Measurements from ENCODE around the gene NR4A1.

NR4A1 gene

DNA sequence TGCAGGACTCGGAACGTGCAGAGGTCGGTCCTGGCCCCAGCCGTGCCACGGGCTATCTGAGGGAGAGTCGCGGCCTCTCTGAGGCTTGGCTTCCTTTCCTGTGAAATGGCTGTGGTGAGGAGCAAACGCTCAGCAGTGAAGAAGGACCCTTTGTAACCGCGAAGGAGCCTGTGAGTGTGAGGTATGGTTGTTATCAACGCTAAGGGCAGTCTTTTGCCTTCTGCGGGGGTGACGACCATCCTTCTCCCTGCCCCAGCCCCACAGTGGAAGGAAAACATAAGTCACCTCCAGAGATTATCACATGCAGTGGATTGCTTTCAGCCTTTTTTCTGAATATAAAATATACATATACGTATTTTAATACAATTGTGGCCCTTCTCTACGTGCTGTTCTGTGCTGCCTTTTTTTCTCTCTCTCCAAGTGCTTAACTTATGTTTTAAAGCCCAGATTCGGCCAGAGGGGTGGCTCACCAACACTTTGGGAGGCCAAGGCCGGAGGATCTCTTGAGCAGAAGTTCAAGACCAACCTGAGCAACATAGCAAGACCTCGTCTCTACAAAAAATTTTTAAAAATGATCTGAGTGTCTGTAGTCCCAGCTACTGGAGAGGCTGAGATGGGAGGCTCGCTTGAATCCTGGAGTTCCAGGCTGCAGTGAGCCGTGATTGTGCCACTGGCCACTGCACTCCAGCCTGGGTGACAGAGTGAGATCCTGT is 27.1 kb upstream of the NR4A1 start:
- peaks cover 9% of the 10 kb centered on the region for H3K4me1 ChIP-seq (ENCODE audit: insufficient read depth, low read length)
- peaks cover 9% of the 10 kb centered on the region for H3K27me3 ChIP-seq (ENCODE audit: insufficient read depth, low read length)
- H2AFZ ChIP-seq (ENCODE audit: low read depth, low read length) = peak overlapping the region; percentile 31
- no peaks in the 10 kb centered on the region for H3K36me3 ChIP-seq (ENCODE audit: insufficient read depth, low read length)
- no peaks in the 10 kb centered on the region for H3K9me3 ChIP-seq (ENCODE audit: low read length)
- peak overlapping the region; percentile 44 for H3K4me3 ChIP-seq (ENCODE audit: low read length)

DNA sequence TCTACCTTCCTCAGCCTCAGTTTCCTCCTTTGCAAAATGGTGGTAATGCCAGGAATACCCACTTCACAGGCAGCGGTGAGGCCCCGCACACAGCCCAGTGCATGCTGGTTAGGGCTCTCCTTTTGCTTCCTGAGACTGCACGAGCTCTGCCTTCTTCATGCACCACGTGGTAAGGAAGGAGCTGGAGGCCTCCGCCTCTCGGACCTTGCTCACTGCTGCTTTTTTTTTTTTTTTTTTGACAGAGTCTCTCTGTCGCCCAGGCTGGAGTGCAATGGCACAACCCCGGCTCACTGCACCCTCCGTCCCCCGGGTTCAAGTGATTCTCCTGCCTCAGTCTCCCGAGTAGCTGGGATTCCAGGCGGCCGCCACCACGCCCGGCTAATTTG is 26.4 kb upstream of the NR4A1 start:
- Histone ChIP-seq H3K36me3 (ENCODE audit: insufficient read depth, low read length) (no peaks in the 10 kb centered on the region), H3K4me1 (ENCODE audit: insufficient read depth, low read length) (peaks cover 16% of the 10 kb centered on the region), H3K4me3 (ENCODE audit: low read length) (no peak overlapping the region), H2AFZ (ENCODE audit: low read depth, low read length) (no peak overlapping the region), H3K27me3 (ENCODE audit: insufficient read depth, low read length) (peaks cover 9% of the 10 kb centered on the region), H3K9me3 (ENCODE audit: low read length) (no peaks in the 10 kb centered on the region)

DNA sequence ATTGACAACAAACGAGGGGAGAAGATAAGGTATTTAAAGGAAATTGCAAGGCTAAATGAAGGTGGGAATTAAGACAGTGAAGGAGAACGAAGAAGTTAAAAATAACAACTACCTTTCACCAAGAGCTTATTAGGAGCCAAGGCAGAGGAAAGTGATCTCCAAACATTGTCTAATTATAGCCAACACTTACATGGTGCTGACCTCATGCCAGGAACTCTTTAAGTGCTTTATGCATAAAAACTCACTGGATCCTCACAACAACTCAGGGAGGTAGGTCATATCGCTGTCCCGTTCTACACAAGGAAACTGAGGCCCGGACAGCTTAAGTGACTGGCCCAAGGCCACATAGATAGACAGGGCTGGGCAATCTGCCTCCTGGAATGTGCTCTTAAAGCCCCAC is 25.0 kb upstream of the NR4A1 start:
- Histone ChIP-seq H3K36me3 (ENCODE audit: insufficient read depth, low read length) (no peaks in the 10 kb centered on the region), H2AFZ (ENCODE audit: low read depth, low read length) (no peak overlapping the region), H3K27me3 (ENCODE audit: insufficient read depth, low read length) (peaks cover 9% of the 10 kb centered on the region), H3K9me3 (ENCODE audit: low read length) (no peaks in the 10 kb centered on the region), H3K4me1 (ENCODE audit: insufficient read depth, low read length) (peaks cover 16% of the 10 kb centered on the region), H3K4me3 (ENCODE audit: low read length) (no peak overlapping the region)

DNA sequence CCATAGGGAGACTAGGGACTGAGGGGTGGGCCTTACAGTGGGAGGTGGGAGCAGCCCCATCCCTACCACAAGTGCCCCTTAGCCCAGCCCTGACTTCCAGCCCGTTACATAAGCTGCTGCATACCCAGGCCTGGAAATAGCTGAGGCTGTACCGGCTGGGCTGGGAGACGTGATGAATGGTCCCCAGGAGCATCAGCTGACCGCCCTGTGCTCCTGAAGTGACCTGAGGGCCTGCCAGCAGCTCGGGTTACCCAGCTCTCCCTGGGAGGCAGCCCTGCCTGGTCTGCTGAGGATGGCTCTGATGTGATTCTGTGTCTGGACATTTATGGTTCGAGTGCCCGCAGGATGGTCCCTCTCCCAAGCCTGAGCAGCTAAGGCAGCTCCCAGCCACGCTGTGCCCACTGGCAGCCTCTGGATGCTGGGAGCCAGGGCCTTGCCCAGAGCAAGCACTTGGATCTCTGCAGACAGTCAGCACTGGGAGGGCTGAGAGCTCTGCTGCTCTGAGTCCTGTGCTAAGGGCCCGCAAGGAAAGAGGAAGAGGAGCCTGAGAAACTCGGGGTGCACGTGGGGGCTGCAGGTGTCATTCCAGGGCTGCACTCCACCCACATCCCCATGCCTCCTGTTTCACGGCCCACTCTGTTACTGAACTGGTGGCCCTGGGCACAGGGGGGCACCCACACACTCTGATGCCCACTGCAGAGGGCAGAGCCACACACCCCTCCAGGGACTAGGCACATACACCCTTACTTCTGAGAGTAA is 24.0 kb upstream of the NR4A1 start:
- H3K4me1 ChIP-seq (ENCODE audit: insufficient read depth, low read length) = peaks cover 18% of the 10 kb centered on the region
- no peak overlapping the region for H2AFZ ChIP-seq (ENCODE audit: low read depth, low read length)
- H3K27me3 ChIP-seq (ENCODE audit: insufficient read depth, low read length) = peaks cover 8% of the 10 kb centered on the region
- no peaks in the 10 kb centered on the region for H3K9me3 ChIP-seq (ENCODE audit: low read length)
- H3K36me3 ChIP-seq (ENCODE audit: insufficient read depth, low read length) = no peaks in the 10 kb centered on the region
- H3K4me3 ChIP-seq (ENCODE audit: low read length) = no peak overlapping the region

DNA sequence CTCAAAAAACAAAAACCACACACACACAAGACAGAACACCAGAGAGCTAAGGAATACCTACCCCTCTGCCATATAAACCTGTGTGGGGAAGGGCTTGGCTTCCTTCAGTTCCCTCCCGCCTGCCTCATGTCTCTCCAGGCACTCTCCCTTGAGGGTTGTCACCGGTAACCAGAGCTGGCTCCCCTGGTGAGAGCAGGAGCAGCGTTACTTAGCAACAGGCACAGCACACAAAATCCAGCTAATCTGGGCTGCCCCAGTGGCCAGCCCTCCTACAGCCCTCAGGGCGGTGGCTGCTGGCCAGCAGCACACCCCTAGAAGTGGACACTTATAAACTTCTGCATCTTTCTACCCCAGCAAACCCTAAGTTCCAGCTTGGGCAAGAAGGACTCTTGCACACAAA is 21.6 kb upstream of the NR4A1 start:
- Histone ChIP-seq H3K4me3 (ENCODE audit: low read length) (no peak overlapping the region), H3K4me1 (ENCODE audit: insufficient read depth, low read length) (peaks cover 28% of the 10 kb centered on the region), H2AFZ (ENCODE audit: low read depth, low read length) (no peak overlapping the region), H3K36me3 (ENCODE audit: insufficient read depth, low read length) (no peaks in the 10 kb centered on the region), H3K27me3 (ENCODE audit: insufficient read depth, low read length) (no peaks in the 10 kb centered on the region), H3K9me3 (ENCODE audit: low read length) (no peaks in the 10 kb centered on the region)

DNA sequence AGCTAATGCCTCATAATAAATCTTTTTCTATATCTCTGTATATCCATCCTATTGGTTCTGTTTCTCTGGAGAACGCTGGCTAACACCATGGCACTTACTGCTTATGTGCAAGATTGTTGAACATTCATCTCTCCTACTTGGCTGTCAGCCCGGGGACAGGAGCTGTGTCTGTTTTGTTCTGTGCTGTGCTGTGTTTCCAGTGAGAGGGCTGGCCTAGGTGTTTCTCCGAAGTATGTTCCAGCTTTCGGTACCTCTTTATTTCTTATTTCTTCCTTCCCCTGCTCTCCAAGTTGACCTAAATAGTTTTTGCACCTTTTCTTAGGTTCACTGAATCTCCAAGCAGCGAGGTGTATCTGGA is 18.8 kb upstream of the NR4A1 start:
- Histone ChIP-seq H3K4me1 (ENCODE audit: insufficient read depth, low read length) (peaks cover 25% of the 10 kb centered on the region), H3K9me3 (ENCODE audit: low read length) (no peaks in the 10 kb centered on the region), H2AFZ (ENCODE audit: low read depth, low read length) (peak overlapping the region; percentile 73), H3K36me3 (ENCODE audit: insufficient read depth, low read length) (no peaks in the 10 kb centered on the region), H3K27me3 (ENCODE audit: insufficient read depth, low read length) (peaks cover 9% of the 10 kb centered on the region), H3K4me3 (ENCODE audit: low read length) (peak overlapping the region; percentile 35)

DNA sequence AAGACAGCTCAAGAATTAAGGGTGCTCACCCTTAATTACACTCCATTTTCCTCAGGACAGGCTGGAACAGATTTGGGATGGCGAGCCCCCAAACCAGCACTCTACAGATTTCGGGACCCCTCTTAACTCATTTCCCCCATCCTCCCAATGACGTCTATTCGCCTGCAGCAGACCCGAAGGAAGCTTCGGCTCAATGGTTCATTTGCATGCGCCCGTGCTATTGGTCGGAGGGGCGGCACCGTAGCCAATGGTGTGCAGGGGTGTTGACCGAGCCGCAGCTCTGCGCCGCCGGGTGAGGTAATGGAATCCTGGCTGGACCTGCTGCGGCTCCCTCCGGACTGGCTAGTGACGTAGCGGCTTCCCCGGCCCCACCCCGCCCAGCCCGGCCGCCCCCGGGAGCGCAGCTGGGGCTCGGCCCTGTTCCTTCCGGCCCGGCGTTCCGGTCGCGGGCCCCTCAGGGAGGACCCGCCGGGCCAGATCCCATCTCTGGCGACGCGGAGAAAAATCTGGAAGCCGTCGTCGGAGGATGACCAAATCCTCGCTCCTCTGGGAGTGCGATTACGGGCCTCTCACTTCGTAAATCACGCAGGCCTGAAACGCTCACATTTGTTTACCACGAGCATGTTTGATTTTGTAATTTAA is 18.3 kb upstream of the NR4A1 start:
- Histone ChIP-seq H3K4me3 (ENCODE audit: low read length) (peak overlapping the region; percentile 37), H3K27me3 (ENCODE audit: insufficient read depth, low read length) (peaks cover 9% of the 10 kb centered on the region), H2AFZ (ENCODE audit: low read depth, low read length) (peak overlapping the region; percentile 73)

DNA sequence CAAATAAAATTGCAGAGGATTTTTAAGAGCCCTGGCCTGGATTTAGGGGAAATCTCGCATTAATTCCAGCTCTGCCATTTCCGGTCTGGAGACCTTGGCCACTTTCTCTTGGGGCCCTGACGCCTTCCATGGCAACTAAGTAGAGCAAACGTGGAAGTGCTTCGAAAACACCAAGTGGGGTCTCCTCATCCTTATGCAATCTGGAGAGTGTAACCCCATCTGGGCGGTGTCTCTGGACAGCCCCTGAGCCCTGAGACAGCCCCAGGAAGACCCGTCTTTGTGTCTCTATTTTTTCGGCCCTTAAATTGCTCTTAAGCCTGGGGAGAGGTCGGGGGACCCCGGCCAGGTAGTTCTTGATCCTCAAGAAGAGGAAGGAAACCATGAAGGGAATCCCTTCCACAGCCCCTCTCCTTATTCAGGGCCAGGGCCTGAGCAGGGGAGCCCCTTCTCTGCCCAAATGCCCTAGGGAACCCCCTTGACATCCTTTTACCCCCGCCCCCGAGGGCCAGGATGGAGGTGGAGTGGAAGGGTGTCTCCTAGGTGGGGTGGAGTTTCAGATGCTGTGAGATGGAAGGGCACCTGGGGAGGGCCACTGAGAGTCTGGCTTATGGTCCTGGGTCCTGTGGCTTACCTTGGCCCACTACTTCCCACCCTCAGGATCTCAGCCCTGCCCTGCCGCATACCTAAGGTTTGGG is 17.6 kb upstream of the NR4A1 start:
- peaks cover 9% of the 10 kb centered on the region for H3K27me3 ChIP-seq (ENCODE audit: insufficient read depth, low read length)

More for the DNA sequence above, 18.3 kb upstream of the NR4A1 start:
- Histone ChIP-seq H3K9me3 (ENCODE audit: low read length) (no peaks in the 10 kb centered on the region), H3K4me1 (ENCODE audit: insufficient read depth, low read length) (peaks cover 25% of the 10 kb centered on the region), H3K36me3 (ENCODE audit: insufficient read depth, low read length) (no peaks in the 10 kb centered on the region)

DNA sequence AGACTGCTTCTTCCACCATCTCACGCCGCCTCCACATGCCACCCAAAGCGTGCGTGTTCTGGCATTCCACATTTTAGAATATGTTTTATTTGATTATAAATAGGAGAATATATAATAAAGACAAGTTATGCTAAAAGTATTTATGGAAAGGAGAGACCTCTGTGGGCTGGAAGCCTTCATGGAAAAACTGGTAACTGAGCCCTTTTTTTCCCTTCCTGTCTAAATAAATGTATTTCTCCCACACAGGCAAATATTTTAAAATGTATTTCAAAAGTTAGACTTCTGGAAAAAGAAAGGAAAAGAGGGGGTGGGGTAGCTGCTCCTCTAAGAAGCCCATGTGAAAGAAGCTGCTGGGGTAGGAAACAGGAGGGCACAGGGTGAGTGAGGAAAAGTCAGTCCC is 16.1 kb upstream of the NR4A1 start:
- Histone ChIP-seq H3K4me1 (ENCODE audit: insufficient read depth, low read length) (peaks cover 19% of the 10 kb centered on the region), H2AFZ (ENCODE audit: low read depth, low read length) (no peak overlapping the region), H3K27me3 (ENCODE audit: insufficient read depth, low read length) (peaks cover 9% of the 10 kb centered on the region), H3K4me3 (ENCODE audit: low read length) (no peak overlapping the region), H3K9me3 (ENCODE audit: low read length) (no peaks in the 10 kb centered on the region), H3K36me3 (ENCODE audit: insufficient read depth, low read length) (no peaks in the 10 kb centered on the region)

More for the DNA sequence above, 17.6 kb upstream of the NR4A1 start:
- peak overlapping the region; percentile 37 for H3K4me3 ChIP-seq (ENCODE audit: low read length)
- no peaks in the 10 kb centered on the region for H3K9me3 ChIP-seq (ENCODE audit: low read length)
- peaks cover 29% of the 10 kb centered on the region for H3K4me1 ChIP-seq (ENCODE audit: insufficient read depth, low read length)
- peak overlapping the region; percentile 12 for H2AFZ ChIP-seq (ENCODE audit: low read depth, low read length)
- H3K36me3 ChIP-seq (ENCODE audit: insufficient read depth, low read length) = no peaks in the 10 kb centered on the region

DNA sequence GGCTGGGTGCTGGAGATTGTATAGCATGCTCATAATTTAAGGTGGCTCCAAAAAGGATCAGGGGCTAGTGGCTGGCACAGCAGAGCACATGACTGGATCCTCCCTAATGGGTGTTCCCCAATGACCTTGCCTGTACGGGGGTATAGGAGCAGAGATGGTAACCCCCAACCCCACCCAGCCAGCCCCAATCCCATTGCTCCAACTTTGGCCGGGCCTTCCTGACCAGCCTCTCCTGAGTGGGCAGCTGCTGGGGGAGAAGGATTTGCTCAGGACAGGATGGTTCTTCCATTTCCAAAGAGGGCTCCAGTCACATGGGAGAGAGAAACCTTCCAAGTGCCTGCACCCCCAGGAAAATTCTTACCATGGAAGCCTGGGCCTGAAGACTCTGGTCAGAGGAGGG is 15.3 kb upstream of the NR4A1 start:
- Histone ChIP-seq H3K4me3 (ENCODE audit: low read length) (no peak overlapping the region), H3K36me3 (ENCODE audit: insufficient read depth, low read length) (no peaks in the 10 kb centered on the region), H3K27me3 (ENCODE audit: insufficient read depth, low read length) (peaks cover 9% of the 10 kb centered on the region), H3K4me1 (ENCODE audit: insufficient read depth, low read length) (peaks cover 19% of the 10 kb centered on the region), H2AFZ (ENCODE audit: low read depth, low read length) (no peak overlapping the region), H3K9me3 (ENCODE audit: low read length) (no peaks in the 10 kb centered on the region)

DNA sequence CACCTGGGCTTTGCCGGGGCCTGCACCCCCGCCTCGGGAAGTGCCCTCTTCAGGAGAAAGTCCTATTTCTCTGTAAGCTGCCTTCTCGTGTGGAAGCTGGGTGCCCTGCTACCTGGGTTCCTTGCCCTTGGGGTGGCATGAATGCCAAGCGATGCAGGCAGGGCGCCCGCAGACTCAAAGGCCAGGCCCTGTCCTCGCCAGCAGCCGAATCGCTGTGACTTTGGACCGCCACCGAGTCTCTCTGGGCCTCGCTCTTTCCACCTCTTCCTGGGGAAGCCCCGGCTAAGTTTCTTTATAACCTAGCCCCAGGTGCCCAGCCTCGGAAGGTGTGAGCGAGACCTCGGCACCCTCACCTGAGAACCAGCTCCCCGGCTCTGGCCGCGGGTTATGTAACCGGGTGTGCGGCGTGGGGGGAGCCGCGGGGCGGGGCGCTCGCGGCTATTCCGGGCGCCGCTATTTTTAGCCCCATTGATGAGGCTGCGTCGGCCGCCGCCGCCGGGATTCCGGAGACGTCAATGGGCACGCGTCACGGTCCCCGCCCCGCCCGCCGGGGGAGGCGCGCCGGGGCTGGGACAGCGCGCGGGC is 14.6 kb upstream of the NR4A1 start:
- H3K36me3 ChIP-seq (ENCODE audit: insufficient read depth, low read length) = no peaks in the 10 kb centered on the region
- H3K9me3 ChIP-seq (ENCODE audit: low read length) = no peaks in the 10 kb centered on the region
- peaks cover 19% of the 10 kb centered on the region for H3K4me1 ChIP-seq (ENCODE audit: insufficient read depth, low read length)
- no peak overlapping the region for H2AFZ ChIP-seq (ENCODE audit: low read depth, low read length)
- H3K4me3 ChIP-seq (ENCODE audit: low read length) = peak overlapping the region; percentile 58
- peaks cover 9% of the 10 kb centered on the region for H3K27me3 ChIP-seq (ENCODE audit: insufficient read depth, low read length)

DNA sequence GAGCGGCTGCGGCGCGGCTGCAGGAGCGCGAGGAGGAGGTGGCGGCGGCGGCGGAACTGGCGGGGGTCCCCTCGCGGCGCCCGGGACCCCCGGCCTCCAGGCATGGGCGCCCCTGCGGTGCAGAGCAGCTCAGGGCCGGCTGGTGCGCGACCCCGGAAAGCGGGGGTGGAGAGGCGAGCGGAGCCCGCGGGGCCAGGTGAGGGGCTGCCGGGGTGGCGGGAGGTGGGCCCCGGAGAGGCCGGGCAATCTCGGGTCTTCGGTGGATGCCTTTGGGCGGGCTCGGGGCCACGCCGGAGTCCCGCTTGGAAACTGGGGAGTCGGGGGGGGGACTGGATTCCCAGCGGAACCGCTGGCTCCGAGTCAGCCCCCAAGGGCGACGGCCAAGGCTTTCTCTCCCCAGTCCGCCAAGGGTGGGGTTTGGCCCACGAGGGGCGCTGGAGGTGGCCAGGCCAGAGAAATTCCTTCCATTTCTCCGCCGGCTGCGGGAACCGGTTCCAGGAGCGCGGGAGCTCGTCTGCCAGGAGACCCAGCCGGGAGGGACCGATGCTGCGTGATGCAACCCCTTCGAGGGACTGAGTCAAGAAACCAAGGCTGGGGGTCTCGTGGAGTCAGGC is 13.9 kb upstream of the NR4A1 start:
- Histone ChIP-seq H3K9me3 (ENCODE audit: low read length) (no peaks in the 10 kb centered on the region), H2AFZ (ENCODE audit: low read depth, low read length) (peak overlapping the region; percentile 97), H3K4me1 (ENCODE audit: insufficient read depth, low read length) (peaks cover 16% of the 10 kb centered on the region), H3K4me3 (ENCODE audit: low read length) (peak overlapping the region; percentile 58), H3K36me3 (ENCODE audit: insufficient read depth, low read length) (no peaks in the 10 kb centered on the region), H3K27me3 (ENCODE audit: insufficient read depth, low read length) (peaks cover 9% of the 10 kb centered on the region)

Data from neuron (in vitro differentiated cells).